ENCODE results near the gene UNC93A.
"Not testable (repeated sequence)": the region's sequence is repeated elsewhere in the genome, so short reads cannot be mapped to it uniquely, and the experiment has no call there.

Gene UNC93A

GRCh38 chr6:167290786-167291622 is at the start of gene UNC93A:
UNC93A (plus strand) TSS chr6:167291315; CDS start chr6:167291490, 175 bp downstream.
- no peak for DNase-seq

GRCh38 chr6:167241321-167242134 is 49.6 kb upstream of the UNC93A start:
- not testable (repeated sequence) for DNase-seq

GRCh38 chr6:167242135-167242506 is 49.0 kb upstream of the UNC93A start:
- DNase-seq = not testable (repeated sequence)

- not testable (repeated sequence) for DNase-seq
These were observed 48.5 kb upstream of the UNC93A start for GRCh38 chr6:167242511-167243051.

- DNase-seq = no peak
These were observed 46.8 kb upstream of the UNC93A start for GRCh38 chr6:167244064-167244960.

- DNase-seq = no peak
These were observed 46.1 kb upstream of the UNC93A start for GRCh38 chr6:167244991-167245390.

- no peak for DNase-seq
These were observed 45.5 kb upstream of the UNC93A start for GRCh38 chr6:167245591-167245990.

GRCh38 chr6:167247814-167248595 is 43.1 kb upstream of the UNC93A start:
- DNase-seq = no peak

GRCh38 chr6:167248878-167249455 is 42.1 kb upstream of the UNC93A start:
- not testable (repeated sequence) for DNase-seq

GRCh38 chr6:167252271-167252670 is 38.8 kb upstream of the UNC93A start:
- no peak for DNase-seq

- no peak for DNase-seq
These were observed 35.1 kb upstream of the UNC93A start for GRCh38 chr6:167255918-167256553.

GRCh38 chr6:167258646-167259045 is 32.5 kb upstream of the UNC93A start:
- no peak for DNase-seq

GRCh38 chr6:167266057-167266829 is 24.9 kb upstream of the UNC93A start:
- not testable (repeated sequence) for DNase-seq

GRCh38 chr6:167266830-167267555 is 24.1 kb upstream of the UNC93A start:
- DNase-seq = no peak

- not testable (repeated sequence) for DNase-seq
These were observed 23.6 kb upstream of the UNC93A start for GRCh38 chr6:167267556-167267898.

- DNase-seq = no peak
These were observed 23.2 kb upstream of the UNC93A start for GRCh38 chr6:167267921-167268401.

GRCh38 chr6:167268683-167269280 is 22.3 kb upstream of the UNC93A start:
- DNase-seq = no peak

- DNase-seq = no peak
These were observed 20.4 kb upstream of the UNC93A start for GRCh38 chr6:167270499-167271311.
